HG03045 (cell line): ENCODE results near the gene IGF2BP1.
"Not testable (repeated sequence)": the region's sequence is repeated elsewhere in the genome, so short reads cannot be mapped to it uniquely, and the experiment has no call there.

Experiments used
- ATAC-seq: cut with Tn5 transposase; IDR thresholded peaks from one replicate; pipeline ENCODE4 v1.9.1; 2021; ENCODE audit warnings: mild to moderate bottlenecking, moderate library complexity; ENCODE audit not compliant: unreplicated experiment

Gene IGF2BP1

GRCh38 chr17:48995304-48995973, 1.7 kb upstream of the IGF2BP1 start:
- ATAC-seq, result no peak

- ATAC-seq, result no peak
Measured at GRCh38 chr17:48995974-48996721, 1.0 kb upstream of the IGF2BP1 start.

GRCh38 chr17:48996722-48997102, 473 bp upstream of the IGF2BP1 start:
- no peak for ATAC-seq

GRCh38 chr17:48997827-48998586, 822 bp downstream of the IGF2BP1 start:
- ATAC-seq, result no peak

- ATAC-seq, result no peak
Measured at GRCh38 chr17:48998587-48999440, 1.6 kb downstream of the IGF2BP1 start.

GRCh38 chr17:49000943-49001342, 3.8 kb downstream of the IGF2BP1 start:
- no peak for ATAC-seq

- no peak for ATAC-seq
Measured at GRCh38 chr17:49001671-49002070, 4.5 kb downstream of the IGF2BP1 start.

- no peak for ATAC-seq
Measured at GRCh38 chr17:49002331-49002730, 5.1 kb downstream of the IGF2BP1 start.

GRCh38 chr17:49002766-49003165, 5.6 kb downstream of the IGF2BP1 start:
- ATAC-seq, result no peak

- no peak for ATAC-seq
Measured at GRCh38 chr17:49003557-49004511, 6.6 kb downstream of the IGF2BP1 start.

GRCh38 chr17:49005140-49005539, 8.0 kb downstream of the IGF2BP1 start:
- ATAC-seq, result no peak

- ATAC-seq, result not testable (repeated sequence)
Measured at GRCh38 chr17:49008908-49009307, 11.7 kb downstream of the IGF2BP1 start.

- ATAC-seq, result no peak
Measured at GRCh38 chr17:49012769-49013255, 15.6 kb downstream of the IGF2BP1 start.

GRCh38 chr17:49013311-49014213, 16.4 kb downstream of the IGF2BP1 start:
- ATAC-seq, result no peak

- ATAC-seq, result no peak
Measured at GRCh38 chr17:49015179-49015923, 18.2 kb downstream of the IGF2BP1 start.

- ATAC-seq, result no peak
Measured at GRCh38 chr17:49015924-49016774, 19.0 kb downstream of the IGF2BP1 start.
